ENCODE data around the gene LMF1.

DNA sequence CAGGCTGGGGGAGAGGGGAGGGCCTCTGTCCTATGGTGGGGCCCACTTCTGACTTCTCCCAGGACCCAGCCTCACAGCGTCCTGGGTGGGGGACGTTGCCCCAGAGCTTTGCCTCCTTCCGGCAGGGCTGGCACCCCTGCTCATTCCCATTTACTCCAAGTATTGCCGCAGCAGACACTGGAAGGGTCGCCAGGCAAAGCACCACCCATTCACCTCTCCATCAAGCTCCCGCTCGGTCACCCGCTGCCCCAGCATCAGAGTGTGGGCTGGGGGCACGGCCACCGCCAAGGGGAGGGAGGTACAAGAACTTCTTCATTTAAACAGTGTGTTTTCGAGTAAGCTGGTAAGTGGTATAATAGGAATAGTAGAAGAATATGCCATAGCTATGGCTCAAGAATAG, 117.5 kb downstream of the LMF1 start:
- TF ChIP-seq CTCF (conservative IDR thresholded peaks at IDR 0.05; ENCODE audit: low read depth, low read length): no peak
- TF ChIP-seq SMC3 (IDR thresholded peaks at IDR 0.05; ENCODE audit: low read depth, low read length): no peak
- TF ChIP-seq POLR2A (IDR thresholded peaks at IDR 0.05; ENCODE audit: low read depth, low read length): no peak
- TF ChIP-seq RAD21 (IDR thresholded peaks at IDR 0.05; ENCODE audit: low read length): no peak
- no peak for TF ChIP-seq CHD1 (IDR thresholded peaks at IDR 0.05; ENCODE audit: low read depth, low read length)
- no peak for TF ChIP-seq USF2 (IDR thresholded peaks at IDR 0.05; ENCODE audit: low read depth, low read length)
- TF ChIP-seq RCOR1 (IDR thresholded peaks at IDR 0.05; ENCODE audit: insufficient replicate concordance, low read length): no peak
- no peak for TF ChIP-seq MXI1 (IDR thresholded peaks at IDR 0.05; ENCODE audit: borderline replicate concordance, low read depth, low read length)
- TF ChIP-seq, protein P1, sequence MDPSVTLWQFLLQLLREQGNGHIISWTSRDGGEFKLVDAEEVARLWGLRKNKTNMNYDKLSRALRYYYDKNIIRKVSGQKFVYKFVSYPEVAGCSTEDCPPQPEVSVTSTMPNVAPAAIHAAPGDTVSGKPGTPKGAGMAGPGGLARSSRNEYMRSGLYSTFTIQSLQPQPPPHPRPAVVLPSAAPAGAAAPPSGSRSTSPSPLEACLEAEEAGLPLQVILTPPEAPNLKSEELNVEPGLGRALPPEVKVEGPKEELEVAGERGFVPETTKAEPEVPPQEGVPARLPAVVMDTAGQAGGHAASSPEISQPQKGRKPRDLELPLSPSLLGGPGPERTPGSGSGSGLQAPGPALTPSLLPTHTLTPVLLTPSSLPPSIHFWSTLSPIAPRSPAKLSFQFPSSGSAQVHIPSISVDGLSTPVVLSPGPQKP (IDR thresholded peaks at IDR 0.05; ENCODE audit: borderline replicate concordance, low read depth, low read length): no peak
- TF ChIP-seq FOS (IDR thresholded peaks at IDR 0.05; ENCODE audit: low read depth, low read length): no peak
- TF ChIP-seq CEBPB (IDR thresholded peaks at IDR 0.05; ENCODE audit: low read depth, low read length): no peak
- TF ChIP-seq RFX5 (IDR thresholded peaks at IDR 0.05; ENCODE audit: low read depth, low read length): no peak
- TF ChIP-seq MAZ (IDR thresholded peaks at IDR 0.05; ENCODE audit: borderline replicate concordance, low read depth, low read length): no peak
- no peak for TF ChIP-seq MAFK (IDR thresholded peaks at IDR 0.05; ENCODE audit: low read depth, low read length)
